ENCODE results near the gene PTPN4. TPM values are rescaled to one million over a fixed set of nuclear protein-coding genes. Genes with fewer than 3 reads are reported as not detected.
A peak's percentile ranks its signal among the peaks of the same experiment; 100 is the strongest.

PTPN4 gene
- total RNA-seq, 1 donor from 2014 or later = 45.4 TPM

- Histone ChIP-seq H3K27ac (replicated peaks) (no peak overlapping the region), H3K9me3 (replicated peaks) (no peaks in the 10 kb centered on the region), H3K4me1 (no peaks in the 10 kb centered on the region), H3K36me3 (peaks cover 3% of the 10 kb centered on the region), H3K4me3 (no peak overlapping the region), H3K27me3 (ENCODE audit: low read depth) (no peaks in the 10 kb centered on the region)
- TF ChIP-seq CTCF (IDR thresholded peaks at IDR 0.05; ENCODE audit: borderline replicate concordance) = no peak
- DNase-seq = no peak
- intact Hi-C loops (cut with micrococcal nuclease) = no loop called here
Measured at GRCh38 chr2:119922699-119923098, 163.0 kb downstream of the PTPN4 start.

DNA sequence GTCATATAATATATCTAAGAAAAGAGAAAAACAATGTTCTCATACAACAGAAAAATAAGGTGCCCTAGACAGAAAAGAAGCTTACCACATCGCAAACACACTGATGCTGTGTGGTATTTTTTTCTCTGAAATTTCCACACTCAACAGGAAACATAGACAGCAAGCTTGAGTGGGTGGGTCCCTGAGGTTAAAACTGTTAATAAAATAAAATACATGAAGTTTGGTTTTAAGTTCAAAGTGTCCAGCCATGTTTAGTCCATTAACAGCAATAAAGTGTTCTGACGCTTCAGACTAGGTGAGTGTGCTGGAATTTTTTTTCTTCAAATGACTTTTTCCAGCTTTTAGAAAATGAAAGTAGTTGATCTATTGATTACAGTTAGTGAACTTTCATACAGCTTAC, 169.8 kb downstream of the PTPN4 start:
- no peak for TF ChIP-seq CTCF (IDR thresholded peaks at IDR 0.05; ENCODE audit: borderline replicate concordance)
- H3K9me3 ChIP-seq (replicated peaks) = no peaks in the 10 kb centered on the region
- intact Hi-C loops (cut with micrococcal nuclease) = no loop called here
- H3K27me3 ChIP-seq (ENCODE audit: low read depth) = no peaks in the 10 kb centered on the region
- no peak overlapping the region for H3K4me3 ChIP-seq
- no peak for DNase-seq
- H3K27ac ChIP-seq (replicated peaks) = no peak overlapping the region
- H3K4me1 ChIP-seq = no peaks in the 10 kb centered on the region
- H3K36me3 ChIP-seq = peaks cover 16% of the 10 kb centered on the region

GRCh38 chr2:119932809-119933208, 173.1 kb downstream of the PTPN4 start:
- no peak overlapping the region for H3K4me3 ChIP-seq
- intact Hi-C loops (cut with micrococcal nuclease) = no loop called here
- H3K27ac ChIP-seq (replicated peaks) = no peak overlapping the region
- H3K4me1 ChIP-seq = no peaks in the 10 kb centered on the region
- TF ChIP-seq CTCF (IDR thresholded peaks at IDR 0.05; ENCODE audit: borderline replicate concordance) = no peak
- DNase-seq = no peak
- H3K27me3 ChIP-seq (ENCODE audit: low read depth) = no peaks in the 10 kb centered on the region
- peaks cover 31% of the 10 kb centered on the region for H3K36me3 ChIP-seq
- no peaks in the 10 kb centered on the region for H3K9me3 ChIP-seq (replicated peaks)

GRCh38 chr2:119934319-119934718, 174.6 kb downstream of the PTPN4 start:
- Histone ChIP-seq H3K27ac (replicated peaks) (no peak overlapping the region), H3K4me3 (no peak overlapping the region), H3K36me3 (peaks cover 31% of the 10 kb centered on the region), H3K27me3 (ENCODE audit: low read depth) (no peaks in the 10 kb centered on the region), H3K9me3 (replicated peaks) (no peaks in the 10 kb centered on the region), H3K4me1 (peaks cover 2% of the 10 kb centered on the region)
- TF ChIP-seq CTCF (IDR thresholded peaks at IDR 0.05; ENCODE audit: borderline replicate concordance) = no peak
- intact Hi-C loops (cut with micrococcal nuclease) = no loop called here
- DNase-seq = no peak

GRCh38 chr2:119937680-119938079, 178.0 kb downstream of the PTPN4 start:
- Histone ChIP-seq H3K4me1 (peaks cover 31% of the 10 kb centered on the region), H3K27ac (replicated peaks) (no peak overlapping the region), H3K36me3 (peaks cover 24% of the 10 kb centered on the region), H3K9me3 (replicated peaks) (no peaks in the 10 kb centered on the region), H3K4me3 (no peak overlapping the region), H3K27me3 (ENCODE audit: low read depth) (no peaks in the 10 kb centered on the region)
- intact Hi-C loops (cut with micrococcal nuclease) = no loop called here
- no peak for TF ChIP-seq CTCF (IDR thresholded peaks at IDR 0.05; ENCODE audit: borderline replicate concordance)
- no peak for DNase-seq

DNA sequence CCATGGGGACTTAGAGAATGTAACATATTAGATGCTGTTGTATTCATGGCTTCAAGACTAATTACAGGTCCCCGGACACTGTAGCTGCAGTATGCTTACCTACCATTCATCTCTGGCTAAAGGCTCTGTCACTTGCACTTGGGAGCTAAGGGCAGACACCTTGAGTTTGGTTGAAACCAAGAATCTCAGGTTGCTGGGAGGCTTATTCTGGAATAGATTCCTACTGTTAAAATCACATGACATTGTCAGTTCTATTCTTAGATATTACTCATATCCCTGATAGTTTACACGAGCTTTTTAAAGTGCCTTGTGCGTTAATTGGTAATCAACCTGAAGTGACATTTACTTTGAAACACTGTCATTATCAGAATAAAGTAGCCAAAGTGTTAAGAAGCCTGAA, 180.2 kb downstream of the PTPN4 start:
- Histone ChIP-seq H3K4me1 (peaks cover 38% of the 10 kb centered on the region), H3K27ac (replicated peaks) (peak overlapping the region; percentile 43), H3K36me3 (peaks cover 15% of the 10 kb centered on the region), H3K9me3 (replicated peaks) (no peaks in the 10 kb centered on the region), H3K4me3 (no peak overlapping the region), H3K27me3 (ENCODE audit: low read depth) (no peaks in the 10 kb centered on the region)
- intact Hi-C loops (cut with micrococcal nuclease) = no loop called here
- DNase-seq = no peak
- no peak for TF ChIP-seq CTCF (IDR thresholded peaks at IDR 0.05; ENCODE audit: borderline replicate concordance)
